GM06990 (cell line): Measurements from ENCODE around the gene ILK.

ENCODE experiments used
- DNase-seq: peaks from one replicate; pipeline ENCODE4 v3.0.0-alpha.2; 2011; ENCODE audit not compliant: insufficient read length; ENCODE audit errors: extremely low read depth
- H3K27me3 ChIP-seq: replicated peaks from 2 replicates; pipeline ENCODE4 v1.6.0; 2011; ENCODE audit warnings: low read length; ENCODE audit not compliant: control insufficient read depth, insufficient read depth
- H3K36me3 ChIP-seq: 2 replicates; pipeline ENCODE4 v1.5.1; 2011; ENCODE audit warnings: low read length; ENCODE audit not compliant: control insufficient read depth, insufficient read depth
- H3K4me3 ChIP-seq: replicated peaks from 2 replicates; pipeline ENCODE4 v1.5.1; 2011; ENCODE audit warnings: low read depth, mild to moderate bottlenecking, control low read depth, low read length
- CTCF ChIP-seq: IDR thresholded peaks from 2 replicates; pipeline ENCODE4 v1.5.1; 2011; ENCODE audit warnings: low read length, control low read depth, mild to moderate bottlenecking, inconsistent platforms; ENCODE audit not compliant: insufficient read depth, poor library complexity, severe bottlenecking

The ILK gene

DNA sequence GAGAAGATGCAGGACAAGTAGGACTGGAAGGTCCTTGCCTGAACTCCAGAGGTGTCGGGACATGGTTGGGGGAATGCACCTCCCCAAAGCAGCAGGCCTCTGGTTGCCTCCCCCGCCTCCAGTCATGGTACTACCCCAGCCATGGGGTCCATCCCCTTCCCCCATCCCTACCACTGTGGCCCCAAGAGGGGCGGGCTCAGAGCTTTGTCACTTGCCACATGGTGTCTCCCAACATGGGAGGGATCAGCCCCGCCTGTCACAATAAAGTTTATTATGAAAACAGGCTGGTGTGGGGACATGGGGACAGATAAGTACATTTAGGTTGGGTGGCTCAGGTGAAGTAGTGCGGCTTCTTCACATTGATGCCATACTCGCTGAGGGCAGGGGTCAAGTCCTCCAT is 7.0 kb downstream of the ILK start:
- DNase-seq, result no peak
- Histone ChIP-seq H3K36me3 (peaks cover 21% of the 10 kb centered on the region), H3K4me3 (no peak overlapping the region), H3K27me3 (no peaks in the 10 kb centered on the region)
- TF ChIP-seq CTCF, result no peak

DNA sequence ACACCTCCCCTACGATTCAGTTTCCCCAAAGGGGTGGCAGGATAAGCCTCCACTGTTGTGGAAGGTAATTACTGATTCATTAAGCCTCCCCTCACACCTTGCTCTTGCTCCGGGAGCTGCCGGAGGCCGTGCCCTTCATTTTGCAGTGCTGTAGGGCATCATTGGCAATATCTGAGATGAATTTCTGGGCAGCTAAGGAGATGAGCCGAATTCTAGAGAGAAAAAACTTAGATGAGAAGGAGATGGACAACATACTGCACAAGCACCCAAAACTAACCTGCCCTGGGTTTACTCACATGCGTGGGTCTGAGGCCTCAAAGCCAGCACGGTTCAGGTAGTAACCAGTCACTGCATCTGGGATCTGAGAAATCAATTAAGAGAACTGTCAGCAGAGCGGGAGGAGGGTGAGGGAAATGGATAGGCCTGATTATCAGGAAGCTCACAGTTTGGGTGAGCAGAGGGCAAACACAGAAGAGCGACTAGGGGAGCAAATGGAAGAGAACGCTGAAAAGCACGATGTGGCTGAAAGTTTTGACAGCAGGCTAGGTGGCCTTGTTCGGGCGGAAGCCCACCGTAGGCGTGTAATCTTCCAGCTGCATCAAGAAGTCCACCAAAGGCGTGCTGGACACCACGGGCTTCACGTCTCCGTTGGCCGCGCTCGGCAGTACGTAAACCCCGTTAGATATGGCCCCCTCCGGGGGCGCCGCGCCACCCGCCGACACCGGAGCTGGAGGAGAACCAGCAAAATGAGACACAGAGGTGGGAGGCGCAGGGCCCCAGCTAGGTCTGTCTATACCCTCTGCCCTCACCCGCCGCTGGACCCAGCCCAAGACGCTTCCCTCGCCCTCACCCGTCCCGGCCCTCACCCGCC is 7.8 kb downstream of the ILK start:
- DNase-seq, result peak; percentile 54
- Histone ChIP-seq H3K27me3 (no peaks in the 10 kb centered on the region), H3K4me3 (peak overlapping the region; percentile 62), H3K36me3 (peaks cover 25% of the 10 kb centered on the region)
- no peak for TF ChIP-seq CTCF

GRCh38 chr11:6611963-6612212 is 8.3 kb downstream of the ILK start:
- no peak for DNase-seq
- Histone ChIP-seq H3K36me3 (peaks cover 25% of the 10 kb centered on the region), H3K4me3 (peak overlapping the region; percentile 62), H3K27me3 (no peaks in the 10 kb centered on the region)
- no peak for TF ChIP-seq CTCF

- Histone ChIP-seq H3K36me3 (peaks cover 25% of the 10 kb centered on the region), H3K27me3 (no peaks in the 10 kb centered on the region), H3K4me3 (peak within 1 kb of the TSS; percentile 62)
- peak; percentile 96 for DNase-seq
- peak; percentile 50 for TF ChIP-seq CTCF
These were observed 8.9 kb downstream of the ILK start, which contains the start of gene TAF10 for GRCh38 chr11:6612213-6613041. Gene TAF10, minus strand, starts transcription at chr11:6612216. Its CDS starts 27 bp downstream, at chr11:6612189.

GRCh38 chr11:6613496-6613895 is 9.9 kb downstream of the ILK start:
- no peak for DNase-seq
- no peak for TF ChIP-seq CTCF
- H3K4me3 ChIP-seq, result no peak overlapping the region
- H3K27me3 ChIP-seq, result no peaks in the 10 kb centered on the region
- H3K36me3 ChIP-seq, result peaks cover 20% of the 10 kb centered on the region
